Right lung (tissue), 5 donors: ENCODE results near the gene KLK4. TPM values are rescaled to one million over a fixed set of nuclear protein-coding genes. Genes with fewer than 3 reads are reported as not detected.

Source experiments
- DNase-seq, 2 donors: peaks; one replicate each; pipeline ENCODE4 v3.0.0-alpha.2; 2013
- polyA plus RNA-seq, 5 donors: library from polyadenylated mRNA; unstranded; fragments of 120-200 nt; gene quantifications; one replicate each; pipeline versions ENCODE4 v1.2.1 to v1.2.3, GENCODE V29; 2013; ENCODE audit warnings: inconsistent platforms in 1 of 5, low replicate concordance in 1 of 5; ENCODE audit not compliant: insufficient read length in 5 of 5, insufficient read depth in 1 of 5

KLK4 gene
- polyA plus RNA-seq, 5 donors: not detected

DNA sequence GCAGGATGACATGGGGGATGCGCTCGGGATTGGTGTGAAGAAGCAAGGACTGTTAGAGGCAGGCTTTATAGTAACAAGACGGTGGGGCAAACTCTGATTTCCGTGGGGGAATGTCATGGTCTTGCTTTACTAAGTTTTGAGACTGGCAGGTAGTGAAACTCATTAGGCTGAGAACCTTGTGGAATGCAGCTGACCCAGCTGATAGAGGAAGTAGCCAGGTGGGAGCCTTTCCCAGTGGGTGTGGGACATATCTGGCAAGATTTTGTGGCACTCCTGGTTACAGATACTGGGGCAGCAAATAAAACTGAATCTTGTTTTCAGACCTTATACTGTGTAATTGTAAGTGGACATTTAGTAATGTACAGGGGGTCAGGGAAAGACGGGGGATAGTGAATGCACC lies 31.0 kb downstream of the KLK4 start:
- no peak for DNase-seq

DNA sequence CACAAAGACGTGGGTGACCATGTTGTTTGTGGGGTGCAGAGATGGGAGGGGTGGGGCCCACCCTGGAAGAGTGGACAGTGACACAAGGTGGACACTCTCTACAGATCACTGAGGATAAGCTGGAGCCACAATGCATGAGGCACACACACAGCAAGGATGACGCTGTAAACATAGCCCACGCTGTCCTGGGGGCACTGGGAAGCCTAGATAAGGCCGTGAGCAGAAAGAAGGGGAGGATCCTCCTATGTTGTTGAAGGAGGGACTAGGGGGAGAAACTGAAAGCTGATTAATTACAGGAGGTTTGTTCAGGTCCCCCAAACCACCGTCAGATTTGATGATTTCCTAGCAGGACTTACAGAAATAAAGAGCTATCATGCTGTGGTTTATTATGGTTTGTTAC lies 32.3 kb downstream of the KLK4 start:
- DNase-seq: no peak

- no peak for DNase-seq
Observed at GRCh38 chr19:50877338-50877737, 33.9 kb downstream of the KLK4 start.

- no peak for DNase-seq
Observed at GRCh38 chr19:50876456-50876855, 34.7 kb downstream of the KLK4 start.

- DNase-seq: no peak
Observed at GRCh38 chr19:50875795-50876422, 35.3 kb downstream of the KLK4 start.

- no peak for DNase-seq
Observed at GRCh38 chr19:50874211-50874610, 37.0 kb downstream of the KLK4 start.

DNA sequence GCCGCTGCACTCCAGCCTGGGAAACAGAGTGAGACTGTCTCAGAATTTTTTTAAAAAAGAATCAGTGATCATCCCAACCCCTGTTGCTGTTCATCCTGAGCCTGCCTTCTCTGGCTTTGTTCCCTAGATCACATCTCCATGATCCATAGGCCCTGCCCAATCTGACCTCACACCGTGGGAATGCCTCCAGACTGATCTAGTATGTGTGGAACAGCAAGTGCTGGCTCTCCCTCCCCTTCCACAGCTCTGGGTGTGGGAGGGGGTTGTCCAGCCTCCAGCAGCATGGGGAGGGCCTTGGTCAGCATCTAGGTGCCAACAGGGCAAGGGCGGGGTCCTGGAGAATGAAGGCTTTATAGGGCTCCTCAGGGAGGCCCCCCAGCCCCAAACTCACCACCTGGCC lies 38.1 kb downstream of the KLK4 start, which contains the start of gene KLK2:
Gene KLK2 (plus strand): TSS at position 384 of the 400 bp plus-strand sequence. CDS start 35 bp downstream, outside the sequence.
- DNase-seq: no peak

GRCh38 chr19:50870417-50871089 lies 40.6 kb downstream of the KLK4 start:
- DNase-seq: no peak

- no peak for DNase-seq
Observed at GRCh38 chr19:50869479-50869878, 41.7 kb downstream of the KLK4 start.

GRCh38 chr19:50861496-50862286 lies 49.5 kb downstream of the KLK4 start:
- no peak for DNase-seq

GRCh38 chr19:50861010-50861409 lies 50.2 kb downstream of the KLK4 start:
- DNase-seq: no peak

- DNase-seq: no peak
Observed at GRCh38 chr19:50859849-50860248, 51.3 kb downstream of the KLK4 start.

DNA sequence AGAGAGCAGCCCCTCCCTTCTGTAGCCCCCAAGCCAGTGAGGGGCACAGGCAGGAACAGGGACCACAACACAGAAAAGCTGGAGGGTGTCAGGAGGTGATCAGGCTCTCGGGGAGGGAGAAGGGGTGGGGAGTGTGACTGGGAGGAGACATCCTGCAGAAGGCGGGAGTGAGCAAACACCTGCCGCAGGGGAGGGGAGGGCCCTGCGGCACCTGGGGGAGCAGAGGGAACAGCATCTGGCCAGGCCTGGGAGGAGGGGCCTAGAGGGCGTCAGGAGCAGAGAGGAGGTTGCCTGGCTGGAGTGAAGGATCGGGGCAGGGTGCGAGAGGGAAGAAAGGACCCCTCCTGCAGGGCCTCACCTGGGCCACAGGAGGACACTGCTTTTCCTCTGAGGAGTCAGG lies 52.3 kb downstream of the KLK4 start:
- no peak for DNase-seq

DNA sequence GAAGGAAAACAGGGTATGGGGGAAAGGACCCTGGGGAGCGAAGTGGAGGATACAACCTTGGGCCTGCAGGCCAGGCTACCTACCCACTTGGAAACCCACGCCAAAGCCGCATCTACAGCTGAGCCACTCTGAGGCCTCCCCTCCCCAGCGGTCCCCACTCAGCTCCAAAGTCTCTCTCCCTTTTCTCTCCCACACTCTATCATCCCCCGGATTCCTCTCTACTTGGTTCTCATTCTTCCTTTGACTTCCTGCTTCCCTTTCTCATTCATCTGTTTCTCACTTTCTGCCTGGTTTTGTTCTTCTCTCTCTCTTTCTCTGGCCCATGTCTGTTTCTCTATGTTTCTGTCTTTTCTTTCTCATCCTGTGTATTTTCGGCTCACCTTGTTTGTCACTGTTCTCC lies 53.8 kb downstream of the KLK4 start:
- no peak for DNase-seq

Other genes with a start within 250 kb of the KLK4 start
- gene SHANK1, start 191.6 kb downstream of the KLK4 start, polyA plus RNA-seq: 1 to 10 TPM; 4.1 to 7.5 (median 4.8) TPM
- gene CLEC11A, start 188.0 kb downstream of the KLK4 start, polyA plus RNA-seq: 10 to 100 TPM; 29.6 to 66.3 (median 36.1) TPM
- gene GPR32, start 140.9 kb downstream of the KLK4 start, polyA plus RNA-seq: not detected
- gene ACP4, start 121.0 kb downstream of the KLK4 start, polyA plus RNA-seq: under 1 TPM in 2 of 5 donors, not detected in 3; 0.18 to 0.19 TPM
- gene KLK1, start 87.6 kb downstream of the KLK4 start, polyA plus RNA-seq: under 1 TPM; 0.39 to 0.94 (median 0.80) TPM
- gene KLK15, start 77.8 kb downstream of the KLK4 start, polyA plus RNA-seq: not detected
- not detected for gene KLK3, start 56.5 kb downstream of the KLK4 start, polyA plus RNA-seq
- under 1 TPM in 3 of 5 donors, not detected in 2; 0.16 to 0.24 (median 0.17) TPM for gene KLK2, start 38.0 kb downstream of the KLK4 start, polyA plus RNA-seq
- gene KLK5, start 41.6 kb upstream of the KLK4 start, polyA plus RNA-seq: under 1 TPM; 0.18 to 0.93 (median 0.56) TPM
- under 1 TPM in 4 of 5 donors, not detected in 1; 0.15 to 0.37 (median 0.32) TPM for gene KLK6, start 58.2 kb upstream of the KLK4 start, polyA plus RNA-seq
- under 1 TPM in 3 of 5 donors, not detected in 2; 0.12 to 0.31 (median 0.14) TPM for gene KLK7, start 72.5 kb upstream of the KLK4 start, polyA plus RNA-seq
- under 1 TPM in 1 of 5 donors, not detected in 4; 0.46 TPM for gene KLK8, start 90.2 kb upstream of the KLK4 start, polyA plus RNA-seq
- 1 to 10 TPM in 3 of 5 donors, under 1 TPM in 2; 0.48 to 1.2 (median 1.1) TPM for gene KLK10, start 108.3 kb upstream of the KLK4 start, polyA plus RNA-seq
- gene KLK11, start 115.2 kb upstream of the KLK4 start, polyA plus RNA-seq: 1 to 10 TPM; 2.1 to 5.0 (median 3.6) TPM
- under 1 TPM; 0.39 to 0.76 (median 0.59) TPM for gene KLK12, start 123.6 kb upstream of the KLK4 start, polyA plus RNA-seq
- gene KLK13, start 153.7 kb upstream of the KLK4 start, polyA plus RNA-seq: under 1 TPM; 0.30 to 0.76 (median 0.38) TPM
- gene KLK14, start 171.5 kb upstream of the KLK4 start, polyA plus RNA-seq: under 1 TPM in 4 of 5 donors, not detected in 1; 0.13 to 0.31 (median 0.23) TPM
- gene CTU1, start 197.0 kb upstream of the KLK4 start, polyA plus RNA-seq: 1 to 10 TPM; 1.7 to 4.4 (median 2.2) TPM
- 1 to 10 TPM in 2 of 5 donors, under 1 TPM in 3; 0.64 to 1.3 (median 0.84) TPM for gene SIGLEC9, start 213.5 kb upstream of the KLK4 start, polyA plus RNA-seq
- under 1 TPM; 0.54 to 0.82 (median 0.66) TPM for gene SIGLEC7, start 230.9 kb upstream of the KLK4 start, polyA plus RNA-seq